HepG2 (cell line): ENCODE data around the gene KIF19. TPM values are rescaled to one million over a fixed set of nuclear protein-coding genes. Genes with fewer than 3 reads are reported as not detected.
A peak's percentile ranks its signal among the peaks of the same experiment; 100 is the strongest.

Experiments used
- AGO2 ChIP-seq: fragments of 200-400 bp; formaldehyde crosslinking; optimal IDR thresholded peaks from 2 replicates; pipeline ENCODE3; 2017; ENCODE audit warnings: mild to moderate bottlenecking, low read depth, low read length, moderate library complexity
- HCFC1 ChIP-seq: fragments of 150-350 bp; IDR thresholded peaks from 2 replicates; pipeline ENCODE4 v1.6.1; 2014; ENCODE audit warnings: low read depth, low read length
- HNRNPUL1 ChIP-seq: fragments of 200-400 bp; formaldehyde crosslinking; IDR thresholded peaks from 2 replicates; pipeline ENCODE4 v1.6.1; 2017; ENCODE audit warnings: low read depth, mild to moderate bottlenecking, low read length, moderate library complexity
- NPAS2 ChIP-seq: sonication (generic); formaldehyde crosslinking; IDR thresholded peaks from 2 replicates; pipeline ENCODE4 v1.8.0; 2022; ENCODE audit warnings: mild to moderate bottlenecking, missing genetic modification reagents, borderline replicate concordance
- POLR2G ChIP-seq: fragments of 200-400 bp; formaldehyde crosslinking; IDR thresholded peaks from 2 replicates; pipeline ENCODE4 v1.6.1; 2018; ENCODE audit warnings: mild to moderate bottlenecking, low read depth, low read length, moderate library complexity
- RELA ChIP-seq: sonication (generic); formaldehyde crosslinking; IDR thresholded peaks from 2 replicates; pipeline ENCODE4 v1.4.0; 2020; ENCODE audit warnings: missing genetic modification reagents
- RFXAP ChIP-seq: sonication (generic); formaldehyde crosslinking; IDR thresholded peaks from 2 replicates; pipeline ENCODE4 v1.4.0; 2020; ENCODE audit warnings: missing genetic modification reagents, borderline replicate concordance
- ZNF124 ChIP-seq: sonication (generic); formaldehyde crosslinking; IDR thresholded peaks from 2 replicates; pipeline ENCODE4 v1.4.0; 2020; ENCODE audit warnings: missing genetic modification reagents
- ZNF501 ChIP-seq: sonication (generic); formaldehyde crosslinking; IDR thresholded peaks from 2 replicates; pipeline ENCODE4 v1.5.1; 2020; ENCODE audit warnings: mild to moderate bottlenecking, moderate library complexity, missing genetic modification reagents
- polyA plus RNA-seq, 8 experiments: library from polyadenylated mRNA; depleted of rRNA in 3 of 8; stranded (reverse) in 7 of 8; unstranded in 1 of 8; fragments of >200 nt; fragmentation: Illumina TruSeq in 4 of 8; extraction: Trizol in 4 of 8; gene quantifications; 2 replicates each; pipeline versions ENCODE4 v1.2.1 to v1.2.3, GENCODE V29; 2011 to 2016; ENCODE audit warnings: low read depth in 4 of 8, missing spikeins in 1 of 8, mixed read lengths in 1 of 8; ENCODE audit not compliant: insufficient read depth in 1 of 8
- total RNA-seq, 5 experiments: library from RNA; depleted of rRNA; stranded (reverse); fragments of >200 nt; fragmentation: Illumina TruSeq; extraction: Trizol; gene quantifications; 2 replicates each; pipeline ENCODE4 v1.2.3, GENCODE V29; 2016; ENCODE audit warnings: low read depth in 1 of 5
- TF ChIP-seq, protein P1 (sequence below): sonication (generic); formaldehyde crosslinking; IDR thresholded peaks from 2 replicates; pipeline ENCODE4 v1.5.0; 2020; ENCODE audit warnings: mild to moderate bottlenecking, missing genetic modification reagents, borderline replicate concordance
- TF ChIP-seq, protein P2 (sequence below): sonication (generic); formaldehyde crosslinking; IDR thresholded peaks from one replicate; pipeline ENCODE4 v1.5.1; 2020; ENCODE audit warnings: mild to moderate bottlenecking, missing genetic modification reagents; ENCODE audit errors: not compliant biosample characterization
- TF ChIP-seq, protein P3 (sequence below): sonication (generic); formaldehyde crosslinking; IDR thresholded peaks from 2 replicates; pipeline ENCODE4 v1.4.0; 2020; ENCODE audit warnings: missing genetic modification reagents
- TF ChIP-seq, protein P4 (sequence below): IDR thresholded peaks from 2 replicates; pipeline ENCODE4 v1.6.1; 2016

Gene KIF19
- total and polyA plus RNA-seq, 2 of the 13 experiments (the other 11 are each of a cell fraction or from before 2014, with no cell fraction given) = not detected

DNA sequence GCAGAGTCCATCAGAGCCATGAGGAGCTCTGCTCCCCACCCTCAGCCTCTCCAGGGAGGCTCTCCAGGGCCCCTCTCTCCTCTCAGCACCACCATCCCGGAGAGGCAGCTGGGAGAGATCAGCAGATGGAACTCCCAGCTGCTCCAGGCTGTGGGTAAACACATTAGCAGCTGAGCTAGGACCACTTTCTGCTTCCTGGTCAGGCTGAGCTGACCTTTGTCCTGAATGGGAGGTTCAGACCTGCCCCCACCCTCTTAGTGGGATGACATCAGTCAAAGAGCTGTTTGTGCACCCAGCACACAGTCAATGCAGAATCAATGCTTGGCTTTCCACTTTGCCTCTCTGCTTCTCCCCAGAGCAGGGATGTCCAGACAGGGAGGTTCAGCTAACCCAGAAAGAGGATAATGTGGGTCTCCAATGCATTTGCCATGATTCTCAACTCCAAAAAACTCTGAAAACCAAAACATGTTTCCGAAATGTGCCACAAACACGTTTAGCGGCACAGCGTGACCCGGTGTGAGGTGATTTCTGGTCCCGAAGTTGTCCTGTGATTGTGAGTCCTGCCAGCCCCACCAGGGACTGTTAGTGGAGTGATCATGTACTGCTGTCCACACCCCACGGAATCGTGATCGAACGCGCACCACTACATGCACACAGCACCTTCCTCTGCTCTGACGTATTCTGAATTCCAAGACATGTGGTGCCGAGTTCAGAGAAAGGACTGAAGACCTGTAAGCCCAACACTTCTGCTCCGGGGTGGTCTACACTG is 48.0 kb downstream of the KIF19 start (continued):
- TF ChIP-seq, protein P1, sequence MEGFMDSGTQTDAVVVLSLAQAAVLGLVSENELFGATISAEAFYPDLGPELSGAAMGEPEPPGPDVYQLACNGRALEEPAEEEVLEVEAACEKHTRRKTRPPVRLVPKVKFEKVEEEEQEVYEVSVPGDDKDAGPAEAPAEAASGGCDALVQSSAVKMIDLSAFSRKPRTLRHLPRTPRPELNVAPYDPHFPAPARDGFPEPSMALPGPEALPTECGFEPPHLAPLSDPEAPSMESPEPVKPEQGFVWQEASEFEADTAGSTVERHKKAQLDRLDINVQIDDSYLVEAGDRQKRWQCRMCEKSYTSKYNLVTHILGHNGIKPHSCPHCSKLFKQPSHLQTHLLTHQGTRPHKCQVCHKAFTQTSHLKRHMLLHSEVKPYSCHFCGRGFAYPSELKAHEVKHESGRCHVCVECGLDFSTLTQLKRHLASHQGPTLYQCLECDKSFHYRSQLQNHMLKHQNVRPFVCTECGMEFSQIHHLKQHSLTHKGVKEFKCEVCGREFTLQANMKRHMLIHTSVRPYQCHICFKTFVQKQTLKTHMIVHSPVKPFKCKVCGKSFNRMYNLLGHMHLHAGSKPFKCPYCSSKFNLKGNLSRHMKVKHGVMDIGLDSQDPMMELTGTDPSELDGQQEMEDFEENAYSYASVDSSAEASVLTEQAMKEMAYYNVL (CRISPR knock-in tag) = peak; percentile 90; the same call in 1 of the 2 replicates
- TF ChIP-seq RELA (CRISPR knock-in tag) = no peak
- peak; percentile 48; the same call in 1 of the 2 replicates for TF ChIP-seq RFXAP
- TF ChIP-seq ZNF501 = peak; percentile 64; the same call in 1 of the 2 replicates
- TF ChIP-seq, protein P2, sequence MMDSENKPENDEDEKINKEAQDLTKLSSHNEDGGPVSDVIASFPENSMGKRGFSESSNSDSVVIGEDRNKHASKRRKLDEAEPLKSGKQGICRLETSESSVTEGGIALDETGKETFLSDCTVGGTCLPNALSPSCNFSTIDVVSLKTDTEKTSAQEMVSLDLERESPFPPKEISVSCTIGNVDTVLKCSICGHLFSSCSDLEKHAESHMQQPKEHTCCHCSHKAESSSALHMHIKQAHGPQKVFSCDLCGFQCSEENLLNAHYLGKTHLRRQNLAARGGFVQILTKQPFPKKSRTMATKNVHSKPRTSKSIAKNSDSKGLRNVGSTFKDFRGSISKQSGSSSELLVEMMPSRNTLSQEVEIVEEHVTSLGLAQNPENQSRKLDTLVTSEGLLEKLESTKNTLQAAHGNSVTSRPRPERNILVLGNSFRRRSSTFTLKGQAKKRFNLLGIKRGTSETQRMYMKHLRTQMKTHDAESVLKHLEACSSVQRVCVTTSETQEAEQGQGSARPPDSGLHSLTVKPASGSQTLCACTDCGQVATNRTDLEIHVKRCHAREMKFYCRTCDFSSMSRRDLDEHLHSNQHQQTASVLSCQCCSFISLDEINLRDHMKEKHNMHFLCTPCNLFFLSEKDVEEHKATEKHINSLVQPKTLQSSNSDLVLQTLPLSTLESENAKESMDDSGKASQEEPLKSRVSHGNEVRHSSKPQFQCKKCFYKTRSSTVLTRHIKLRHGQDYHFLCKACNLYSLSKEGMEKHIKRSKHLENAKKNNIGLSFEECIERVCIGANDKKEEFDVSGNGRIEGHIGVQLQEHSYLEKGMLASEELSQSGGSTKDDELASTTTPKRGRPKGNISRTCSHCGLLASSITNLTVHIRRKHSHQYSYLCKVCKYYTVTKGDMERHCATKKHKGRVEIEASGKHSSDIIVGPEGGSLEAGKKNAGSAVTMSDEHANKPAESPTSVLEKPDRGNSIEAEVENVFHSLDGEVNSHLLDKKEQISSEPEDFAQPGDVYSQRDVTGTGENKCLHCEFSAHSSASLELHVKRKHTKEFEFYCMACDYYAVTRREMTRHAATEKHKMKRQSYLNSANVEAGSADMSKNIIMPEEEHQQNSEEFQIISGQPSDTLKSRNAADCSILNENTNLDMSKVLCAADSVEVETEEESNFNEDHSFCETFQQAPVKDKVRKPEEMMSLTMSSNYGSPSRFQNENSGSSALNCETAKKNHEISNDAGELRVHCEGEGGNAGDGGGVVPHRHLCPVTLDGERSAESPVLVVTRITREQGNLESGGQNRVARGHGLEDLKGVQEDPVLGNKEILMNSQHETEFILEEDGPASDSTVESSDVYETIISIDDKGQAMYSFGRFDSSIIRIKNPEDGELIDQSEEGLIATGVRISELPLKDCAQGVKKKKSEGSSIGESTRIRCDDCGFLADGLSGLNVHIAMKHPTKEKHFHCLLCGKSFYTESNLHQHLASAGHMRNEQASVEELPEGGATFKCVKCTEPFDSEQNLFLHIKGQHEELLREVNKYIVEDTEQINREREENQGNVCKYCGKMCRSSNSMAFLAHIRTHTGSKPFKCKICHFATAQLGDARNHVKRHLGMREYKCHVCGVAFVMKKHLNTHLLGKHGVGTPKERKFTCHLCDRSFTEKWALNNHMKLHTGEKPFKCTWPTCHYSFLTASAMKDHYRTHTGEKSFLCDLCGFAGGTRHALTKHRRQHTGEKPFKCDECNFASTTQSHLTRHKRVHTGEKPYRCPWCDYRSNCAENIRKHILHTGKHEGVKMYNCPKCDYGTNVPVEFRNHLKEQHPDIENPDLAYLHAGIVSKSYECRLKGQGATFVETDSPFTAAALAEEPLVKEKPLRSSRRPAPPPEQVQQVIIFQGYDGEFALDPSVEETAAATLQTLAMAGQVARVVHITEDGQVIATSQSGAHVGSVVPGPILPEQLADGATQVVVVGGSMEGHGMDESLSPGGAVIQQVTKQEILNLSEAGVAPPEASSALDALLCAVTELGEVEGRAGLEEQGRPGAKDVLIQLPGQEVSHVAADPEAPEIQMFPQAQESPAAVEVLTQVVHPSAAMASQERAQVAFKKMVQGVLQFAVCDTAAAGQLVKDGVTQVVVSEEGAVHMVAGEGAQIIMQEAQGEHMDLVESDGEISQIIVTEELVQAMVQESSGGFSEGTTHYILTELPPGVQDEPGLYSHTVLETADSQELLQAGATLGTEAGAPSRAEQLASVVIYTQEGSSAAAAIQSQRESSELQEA (CRISPR knock-in tag) = peak; percentile 37
- peak; percentile 62; the same call in 1 of the 2 replicates for TF ChIP-seq ZNF124 (CRISPR knock-in tag)
- TF ChIP-seq NPAS2 (CRISPR knock-in tag) = no peak
- TF ChIP-seq POLR2G = 0 out of 2 replicates have a peak, but pooled peaks have one; percentile 42
- TF ChIP-seq, protein P3, sequence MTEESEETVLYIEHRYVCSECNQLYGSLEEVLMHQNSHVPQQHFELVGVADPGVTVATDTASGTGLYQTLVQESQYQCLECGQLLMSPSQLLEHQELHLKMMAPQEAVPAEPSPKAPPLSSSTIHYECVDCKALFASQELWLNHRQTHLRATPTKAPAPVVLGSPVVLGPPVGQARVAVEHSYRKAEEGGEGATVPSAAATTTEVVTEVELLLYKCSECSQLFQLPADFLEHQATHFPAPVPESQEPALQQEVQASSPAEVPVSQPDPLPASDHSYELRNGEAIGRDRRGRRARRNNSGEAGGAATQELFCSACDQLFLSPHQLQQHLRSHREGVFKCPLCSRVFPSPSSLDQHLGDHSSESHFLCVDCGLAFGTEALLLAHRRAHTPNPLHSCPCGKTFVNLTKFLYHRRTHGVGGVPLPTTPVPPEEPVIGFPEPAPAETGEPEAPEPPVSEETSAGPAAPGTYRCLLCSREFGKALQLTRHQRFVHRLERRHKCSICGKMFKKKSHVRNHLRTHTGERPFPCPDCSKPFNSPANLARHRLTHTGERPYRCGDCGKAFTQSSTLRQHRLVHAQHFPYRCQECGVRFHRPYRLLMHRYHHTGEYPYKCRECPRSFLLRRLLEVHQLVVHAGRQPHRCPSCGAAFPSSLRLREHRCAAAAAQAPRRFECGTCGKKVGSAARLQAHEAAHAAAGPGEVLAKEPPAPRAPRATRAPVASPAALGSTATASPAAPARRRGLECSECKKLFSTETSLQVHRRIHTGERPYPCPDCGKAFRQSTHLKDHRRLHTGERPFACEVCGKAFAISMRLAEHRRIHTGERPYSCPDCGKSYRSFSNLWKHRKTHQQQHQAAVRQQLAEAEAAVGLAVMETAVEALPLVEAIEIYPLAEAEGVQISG (CRISPR knock-in tag) = peak; percentile 81
- no peak for TF ChIP-seq HNRNPUL1
- no peak for TF ChIP-seq HCFC1
- TF ChIP-seq AGO2 = no peak
- TF ChIP-seq, protein P4, sequence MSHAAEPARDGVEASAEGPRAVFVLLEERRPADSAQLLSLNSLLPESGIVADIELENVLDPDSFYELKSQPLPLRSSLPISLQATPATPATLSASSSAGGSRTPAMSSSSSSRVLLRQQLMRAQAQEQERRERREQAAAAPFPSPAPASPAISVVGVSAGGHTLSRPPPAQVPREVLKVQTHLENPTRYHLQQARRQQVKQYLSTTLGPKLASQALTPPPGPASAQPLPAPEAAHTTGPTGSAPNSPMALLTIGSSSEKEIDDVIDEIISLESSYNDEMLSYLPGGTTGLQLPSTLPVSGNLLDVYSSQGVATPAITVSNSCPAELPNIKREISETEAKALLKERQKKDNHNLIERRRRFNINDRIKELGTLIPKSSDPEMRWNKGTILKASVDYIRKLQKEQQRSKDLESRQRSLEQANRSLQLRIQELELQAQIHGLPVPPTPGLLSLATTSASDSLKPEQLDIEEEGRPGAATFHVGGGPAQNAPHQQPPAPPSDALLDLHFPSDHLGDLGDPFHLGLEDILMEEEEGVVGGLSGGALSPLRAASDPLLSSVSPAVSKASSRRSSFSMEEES = 0 out of 2 replicates have a peak, but pooled peaks have one; percentile 26
